Measurements from ENCODE around the gene LSM4.
A peak's percentile ranks its signal among the peaks of the same experiment; 100 is the strongest.
"Not testable (repeated sequence)": the region's sequence is repeated elsewhere in the genome, so short reads cannot be mapped to it uniquely, and the experiment has no call there.

The LSM4 gene

GRCh38 chr19:18339723-18340122 is 16.8 kb upstream of the LSM4 start:
- Histone ChIP-seq H3K9ac (ENCODE audit: low read depth, low read length) (no peak overlapping the region), H3K27me3 (ENCODE audit: control insufficient read depth, insufficient read depth, low read length) (no peaks in the 10 kb centered on the region), H3K4me1 (ENCODE audit: control insufficient read depth, insufficient read depth, low read length) (peaks cover 13% of the 10 kb centered on the region), H3K36me3 (ENCODE audit: control insufficient read depth, insufficient read depth, low read length) (no peaks in the 10 kb centered on the region), H3K4me3 (ENCODE audit: low read depth, low read length) (peak overlapping the region; percentile 60), H3K9me3 (ENCODE audit: control insufficient read depth, insufficient read depth, low read length) (no peaks in the 10 kb centered on the region)

- Histone ChIP-seq H3K27me3 (ENCODE audit: control insufficient read depth, insufficient read depth, low read length) (no peaks in the 10 kb centered on the region), H3K4me1 (ENCODE audit: control insufficient read depth, insufficient read depth, low read length) (peaks cover 8% of the 10 kb centered on the region), H3K9me3 (ENCODE audit: control insufficient read depth, insufficient read depth, low read length) (no peaks in the 10 kb centered on the region), H3K36me3 (ENCODE audit: control insufficient read depth, insufficient read depth, low read length) (no peaks in the 10 kb centered on the region), H3K4me3 (ENCODE audit: low read depth, low read length) (no peak overlapping the region), H3K9ac (ENCODE audit: low read depth, low read length) (no peak overlapping the region)
Measured at GRCh38 chr19:18338541-18338940, 15.7 kb upstream of the LSM4 start.

- no peaks in the 10 kb centered on the region for H3K27me3 ChIP-seq (ENCODE audit: control insufficient read depth, insufficient read depth, low read length)
- peak overlapping the region; percentile 37 for H3K9ac ChIP-seq (ENCODE audit: low read depth, low read length)
- H3K4me3 ChIP-seq (ENCODE audit: low read depth, low read length) = no peak overlapping the region
- peaks cover 3% of the 10 kb centered on the region for H3K4me1 ChIP-seq (ENCODE audit: control insufficient read depth, insufficient read depth, low read length)
- no peaks in the 10 kb centered on the region for H3K36me3 ChIP-seq (ENCODE audit: control insufficient read depth, insufficient read depth, low read length)
- H3K9me3 ChIP-seq (ENCODE audit: control insufficient read depth, insufficient read depth, low read length) = no peaks in the 10 kb centered on the region
Measured at GRCh38 chr19:18336121-18336520, 13.2 kb upstream of the LSM4 start.

- Histone ChIP-seq H3K4me3 (ENCODE audit: low read depth, low read length) (no peak overlapping the region), H3K36me3 (ENCODE audit: control insufficient read depth, insufficient read depth, low read length) (no peaks in the 10 kb centered on the region), H3K27me3 (ENCODE audit: control insufficient read depth, insufficient read depth, low read length) (no peaks in the 10 kb centered on the region), H3K4me1 (ENCODE audit: control insufficient read depth, insufficient read depth, low read length) (no peaks in the 10 kb centered on the region), H3K9ac (ENCODE audit: low read depth, low read length) (no peak overlapping the region), H3K9me3 (ENCODE audit: control insufficient read depth, insufficient read depth, low read length) (no peaks in the 10 kb centered on the region)
Measured at GRCh38 chr19:18333680-18334079, 10.8 kb upstream of the LSM4 start.

- no peak overlapping the region for H3K9ac ChIP-seq (ENCODE audit: low read depth, low read length)
- no peaks in the 10 kb centered on the region for H3K27me3 ChIP-seq (ENCODE audit: control insufficient read depth, insufficient read depth, low read length)
- no peaks in the 10 kb centered on the region for H3K9me3 ChIP-seq (ENCODE audit: control insufficient read depth, insufficient read depth, low read length)
Measured at GRCh38 chr19:18332917-18333530, 10.1 kb upstream of the LSM4 start.

GRCh38 chr19:18330868-18331267 is 8.0 kb upstream of the LSM4 start:
- Histone ChIP-seq H3K36me3 (ENCODE audit: control insufficient read depth, insufficient read depth, low read length) (no peaks in the 10 kb centered on the region), H3K27me3 (ENCODE audit: control insufficient read depth, insufficient read depth, low read length) (no peaks in the 10 kb centered on the region), H3K4me3 (ENCODE audit: low read depth, low read length) (no peak overlapping the region), H3K9ac (ENCODE audit: low read depth, low read length) (no peak overlapping the region), H3K4me1 (ENCODE audit: control insufficient read depth, insufficient read depth, low read length) (no peaks in the 10 kb centered on the region), H3K9me3 (ENCODE audit: control insufficient read depth, insufficient read depth, low read length) (no peaks in the 10 kb centered on the region)

More at GRCh38 chr19:18332917-18333530, 10.1 kb upstream of the LSM4 start:
- Histone ChIP-seq H3K4me3 (ENCODE audit: low read depth, low read length) (no peak overlapping the region), H3K36me3 (ENCODE audit: control insufficient read depth, insufficient read depth, low read length) (no peaks in the 10 kb centered on the region), H3K4me1 (ENCODE audit: control insufficient read depth, insufficient read depth, low read length) (no peaks in the 10 kb centered on the region)

GRCh38 chr19:18329035-18329376 is 6.1 kb upstream of the LSM4 start:
- Histone ChIP-seq H3K36me3 (ENCODE audit: control insufficient read depth, insufficient read depth, low read length) (no peaks in the 10 kb centered on the region), H3K27me3 (ENCODE audit: control insufficient read depth, insufficient read depth, low read length) (no peaks in the 10 kb centered on the region), H3K9me3 (ENCODE audit: control insufficient read depth, insufficient read depth, low read length) (no peaks in the 10 kb centered on the region), H3K9ac (ENCODE audit: low read depth, low read length) (peak overlapping the region; percentile 32), H3K4me1 (ENCODE audit: control insufficient read depth, insufficient read depth, low read length) (no peaks in the 10 kb centered on the region), H3K4me3 (ENCODE audit: low read depth, low read length) (peak overlapping the region; percentile 49)

GRCh38 chr19:18328340-18329034 is 5.6 kb upstream of the LSM4 start:
- H3K9ac ChIP-seq (ENCODE audit: low read depth, low read length) = peak overlapping the region; percentile 32
- H3K27me3 ChIP-seq (ENCODE audit: control insufficient read depth, insufficient read depth, low read length) = no peaks in the 10 kb centered on the region
- H3K36me3 ChIP-seq (ENCODE audit: control insufficient read depth, insufficient read depth, low read length) = no peaks in the 10 kb centered on the region
- H3K4me1 ChIP-seq (ENCODE audit: control insufficient read depth, insufficient read depth, low read length) = peaks cover 2% of the 10 kb centered on the region
- peak overlapping the region; percentile 49 for H3K4me3 ChIP-seq (ENCODE audit: low read depth, low read length)
- no peaks in the 10 kb centered on the region for H3K9me3 ChIP-seq (ENCODE audit: control insufficient read depth, insufficient read depth, low read length)

- Histone ChIP-seq H3K4me3 (ENCODE audit: low read depth, low read length) (no peak overlapping the region), H3K27me3 (ENCODE audit: control insufficient read depth, insufficient read depth, low read length) (no peaks in the 10 kb centered on the region), H3K36me3 (ENCODE audit: control insufficient read depth, insufficient read depth, low read length) (no peaks in the 10 kb centered on the region), H3K9ac (ENCODE audit: low read depth, low read length) (no peak overlapping the region), H3K4me1 (ENCODE audit: control insufficient read depth, insufficient read depth, low read length) (peaks cover 3% of the 10 kb centered on the region), H3K9me3 (ENCODE audit: control insufficient read depth, insufficient read depth, low read length) (no peaks in the 10 kb centered on the region)
Measured at GRCh38 chr19:18326772-18327171, 3.9 kb upstream of the LSM4 start.

GRCh38 chr19:18324373-18324731 is 1.5 kb upstream of the LSM4 start:
- H3K4me1 ChIP-seq (ENCODE audit: control insufficient read depth, insufficient read depth, low read length); H3K9me3 ChIP-seq (ENCODE audit: control insufficient read depth, insufficient read depth, low read length); H3K9ac ChIP-seq (ENCODE audit: low read depth, low read length); H3K4me3 ChIP-seq (ENCODE audit: low read depth, low read length); H3K27me3 ChIP-seq (ENCODE audit: control insufficient read depth, insufficient read depth, low read length): not testable (repeated sequence)
- peaks cover 11% of the 10 kb centered on the region for H3K36me3 ChIP-seq (ENCODE audit: control insufficient read depth, insufficient read depth, low read length)

GRCh38 chr19:18322318-18322758 is 538 bp downstream of the LSM4 start:
- H3K4me1 ChIP-seq (ENCODE audit: control insufficient read depth, insufficient read depth, low read length) = peaks cover 8% of the 10 kb centered on the region
- H3K36me3 ChIP-seq (ENCODE audit: control insufficient read depth, insufficient read depth, low read length) = peaks cover 13% of the 10 kb centered on the region
- no peaks in the 10 kb centered on the region for H3K27me3 ChIP-seq (ENCODE audit: control insufficient read depth, insufficient read depth, low read length)
- H3K4me3 ChIP-seq (ENCODE audit: low read depth, low read length) = peak overlapping the region; percentile 92
- H3K9ac ChIP-seq (ENCODE audit: low read depth, low read length) = peak overlapping the region; percentile 94
- H3K9me3 ChIP-seq (ENCODE audit: control insufficient read depth, insufficient read depth, low read length) = no peaks in the 10 kb centered on the region

GRCh38 chr19:18321734-18322102 is 1.2 kb downstream of the LSM4 start:
- Histone ChIP-seq H3K4me3 (ENCODE audit: low read depth, low read length) (peak overlapping the region; percentile 92), H3K4me1 (ENCODE audit: control insufficient read depth, insufficient read depth, low read length) (peaks cover 8% of the 10 kb centered on the region), H3K9me3 (ENCODE audit: control insufficient read depth, insufficient read depth, low read length) (no peaks in the 10 kb centered on the region)

More at GRCh38 chr19:18321734-18322102, 1.2 kb downstream of the LSM4 start:
- Histone ChIP-seq H3K36me3 (ENCODE audit: control insufficient read depth, insufficient read depth, low read length) (peaks cover 13% of the 10 kb centered on the region), H3K9ac (ENCODE audit: low read depth, low read length) (peak overlapping the region; percentile 94), H3K27me3 (ENCODE audit: control insufficient read depth, insufficient read depth, low read length) (no peaks in the 10 kb centered on the region)

Data from iPS-15b (cell line).